Hepatocyte (in vitro differentiated cells): ENCODE data around the gene MACROH2A1. TPM values are rescaled to one million over a fixed set of nuclear protein-coding genes. Genes with fewer than 3 reads are reported as not detected.
A peak's percentile ranks its signal among the peaks of the same experiment; 100 is the strongest.

ENCODE experiments used
- DNase-seq: peaks from one replicate; pipeline ENCODE4 v3.0.0-alpha.2; 2016; ENCODE audit warnings: low spot score
- H2AFZ ChIP-seq: fragments of 200-600 bp; sonication (generic); 2 replicates; pipeline ENCODE4 v1.6.0; 2016; ENCODE audit warnings: antibody characterized with exemption, mild to moderate bottlenecking
- H3K27ac ChIP-seq: fragments of 200-600 bp; sonication (generic); 2 replicates; pipeline ENCODE4 v1.5.1; 2016; ENCODE audit warnings: mild to moderate bottlenecking
- H3K27me3 ChIP-seq: fragments of 200-600 bp; sonication (generic); 2 replicates; pipeline ENCODE4 v1.6.1; 2016
- H3K36me3 ChIP-seq: fragments of 200-600 bp; sonication (generic); replicated peaks from 2 replicates; pipeline ENCODE4 v1.5.1; 2016; ENCODE audit warnings: low read depth; ENCODE audit not compliant: insufficient read depth
- H3K4me1 ChIP-seq: fragments of 200-600 bp; sonication (generic); 2 replicates; pipeline ENCODE4 v1.5.1; 2016; ENCODE audit warnings: mild to moderate bottlenecking, moderate library complexity; ENCODE audit not compliant: insufficient read depth
- H3K4me2 ChIP-seq: fragments of 200-600 bp; sonication (generic); 2 replicates; pipeline ENCODE4 v1.6.0; 2016
- H3K4me3 ChIP-seq: fragments of 200-600 bp; sonication (generic); 2 replicates; pipeline ENCODE4 v1.5.1; 2016; ENCODE audit warnings: mild to moderate bottlenecking
- H3K79me2 ChIP-seq: fragments of 200-600 bp; sonication (generic); 2 replicates; pipeline ENCODE4 v1.6.0; 2017; ENCODE audit warnings: mild to moderate bottlenecking
- H3K9me2 ChIP-seq: fragments of 200-600 bp; sonication (generic); replicated peaks from 2 replicates; pipeline ENCODE4 v1.6.0; 2017; ENCODE audit warnings: mild to moderate bottlenecking; ENCODE audit not compliant: insufficient read depth
- H3K9me3 ChIP-seq: fragments of 200-600 bp; sonication (generic); 2 replicates; pipeline ENCODE4 v1.5.1; 2016; ENCODE audit warnings: low read depth, mild to moderate bottlenecking
- H4K20me1 ChIP-seq: fragments of 200-600 bp; sonication (generic); 2 replicates; pipeline ENCODE4 v1.6.0; 2016; ENCODE audit warnings: mild to moderate bottlenecking; ENCODE audit not compliant: insufficient read depth, poor library complexity, severe bottlenecking
- CTCF ChIP-seq: fragments of 200-600 bp; sonication (generic); IDR thresholded peaks from 2 replicates; pipeline ENCODE4 v1.5.1; 2016; ENCODE audit warnings: antibody characterized with exemption, mild to moderate bottlenecking; ENCODE audit not compliant: poor library complexity
- EZH2 ChIP-seq: fragments of 200-600 bp; sonication (generic); IDR thresholded peaks from 2 replicates; pipeline ENCODE4 v1.6.1; 2016; ENCODE audit warnings: antibody characterized with exemption, mild to moderate bottlenecking, borderline replicate concordance
- EZH2phosphoT487 ChIP-seq: fragments of 200-600 bp; sonication (generic); IDR thresholded peaks from one replicate; pipeline ENCODE4 v1.6.1; 2018; ENCODE audit warnings: antibody characterized with exemption, mild to moderate bottlenecking, low read depth, moderate library complexity; ENCODE audit not compliant: unreplicated experiment, severe bottlenecking
- WGBS: methylation state at CpG from one replicate; pipeline ENCODE4 v1.1.6; 2016; ENCODE audit warnings: low lambda C conversion rate; ENCODE audit errors: missing lambda C conversion rate; 5-methylcytosine and 5-hydroxymethylcytosine counted together
- polyA plus RNA-seq: library from polyadenylated mRNA; unstranded; fragments of >200 nt; fragmentation: Nextera tagmentation; extraction: Ambion mirVana; gene quantifications from 2 replicates; pipeline ENCODE4 v1.2.1, GENCODE V29; 2016
- total RNA-seq: library from RNA; depleted of rRNA; stranded (reverse); fragments of >200 nt; gene quantifications from 2 replicates; pipeline ENCODE4 v1.2.3, GENCODE V29; 2014

MACROH2A1 gene
- total and polyA plus RNA-seq, 2 experiments from 2014 or later, result 198 to 304 TPM

- peak overlapping the region; percentile 9 for H3K27ac ChIP-seq
- TF ChIP-seq EZH2, result no peak
- no peak for TF ChIP-seq CTCF
- TF ChIP-seq EZH2phosphoT487, result no peak
- no peaks in the 10 kb centered on the region for H3K9me2 ChIP-seq
- H3K79me2 ChIP-seq, result peaks cover 99% of the 10 kb centered on the region
- 72% methylated on average over 2 of the region's 2 CpGs for WGBS
- no peaks in the 10 kb centered on the region for H3K9me3 ChIP-seq
- H4K20me1 ChIP-seq, result peaks cover 88% of the 10 kb centered on the region
- peaks cover 3% of the 10 kb centered on the region for H3K36me3 ChIP-seq
- H3K4me3 ChIP-seq, result no peak overlapping the region
- peaks cover 62% of the 10 kb centered on the region for H3K4me1 ChIP-seq
- no peak overlapping the region for H2AFZ ChIP-seq
- H3K4me2 ChIP-seq, result no peak overlapping the region
- DNase-seq, result no peak
- no peaks in the 10 kb centered on the region for H3K27me3 ChIP-seq
These were observed 7.2 kb downstream of the MACROH2A1 start for GRCh38 chr5:135391869-135392255.

- Histone ChIP-seq H3K4me1 (peaks cover 59% of the 10 kb centered on the region), H3K4me3 (no peak overlapping the region), H3K4me2 (no peak overlapping the region), H3K27me3 (no peaks in the 10 kb centered on the region), H3K9me2 (no peaks in the 10 kb centered on the region), H3K79me2 (peaks cover 99% of the 10 kb centered on the region), H3K36me3 (peaks cover 3% of the 10 kb centered on the region), H2AFZ (no peak overlapping the region), H4K20me1 (peaks cover 86% of the 10 kb centered on the region), H3K27ac (peak overlapping the region; percentile 9), H3K9me3 (no peaks in the 10 kb centered on the region)
- WGBS, result 76% methylated on average over 6 of the region's 6 CpGs
- TF ChIP-seq CTCF (no peak), EZH2phosphoT487 (no peak), EZH2 (no peak)
- no peak for DNase-seq
These were observed 7.7 kb downstream of the MACROH2A1 start for GRCh38 chr5:135391116-135391868.

- Histone ChIP-seq H3K9me2 (no peaks in the 10 kb centered on the region), H3K9me3 (no peaks in the 10 kb centered on the region), H3K4me2 (no peak overlapping the region), H3K4me3 (no peak overlapping the region), H3K27ac (no peak overlapping the region), H2AFZ (no peak overlapping the region), H3K4me1 (peaks cover 41% of the 10 kb centered on the region), H3K36me3 (peaks cover 3% of the 10 kb centered on the region), H4K20me1 (peaks cover 83% of the 10 kb centered on the region), H3K27me3 (no peaks in the 10 kb centered on the region), H3K79me2 (peaks cover 99% of the 10 kb centered on the region)
- WGBS, result 93% methylated on average over 16 of the region's 16 CpGs
- no peak for TF ChIP-seq EZH2
- TF ChIP-seq CTCF, result no peak
- no peak for TF ChIP-seq EZH2phosphoT487
- DNase-seq, result no peak
These were observed 10.1 kb downstream of the MACROH2A1 start for GRCh38 chr5:135388860-135389435.
